GM12892 (cell line): Measurements from ENCODE around the gene SLC35F1.

Experiments
- POLR2A ChIP-seq: IDR thresholded peaks from 2 replicates; pipeline ENCODE4 v1.6.1; 2011; ENCODE audit warnings: low read depth, low read length, control low read depth
- POLR2AphosphoS5 ChIP-seq: IDR thresholded peaks from 2 replicates; pipeline ENCODE4 v1.6.1; 2011; ENCODE audit warnings: low read depth, low read length, control low read depth

DNA sequence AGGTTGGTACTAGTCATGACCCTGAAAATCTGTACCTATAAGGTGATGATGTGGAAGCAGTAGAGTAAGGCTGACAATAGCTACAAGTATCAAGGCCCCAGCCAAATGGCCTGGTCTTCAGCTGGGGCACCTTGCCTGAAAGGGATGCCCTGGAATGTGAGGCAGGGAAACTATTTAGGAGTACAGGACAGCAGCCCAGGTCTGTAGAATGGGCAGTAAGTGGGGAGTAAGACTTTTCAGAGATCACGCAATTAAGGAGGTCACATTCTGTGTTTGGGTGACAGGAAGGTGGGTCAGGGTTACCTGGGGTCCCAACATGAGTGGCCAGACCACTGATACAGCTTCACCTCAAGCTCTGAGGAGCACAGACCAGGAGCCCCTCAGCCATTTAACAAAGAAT is 9.4 kb downstream of the SLC35F1 start:
- TF ChIP-seq POLR2AphosphoS5 = no peak
- no peak for TF ChIP-seq POLR2A
